CD4-positive, alpha-beta T cell (primary cell): ENCODE measurements around the gene NDUFB5. TPM values are rescaled to one million over a fixed set of nuclear protein-coding genes. Genes with fewer than 3 reads are reported as not detected.

Experiments
- ATAC-seq: fragments of 200-7000 bp; cut with Tn5 transposase; one replicate; pipeline ENCODE4 v1.10.0; 2022; ENCODE audit warnings: mild to moderate bottlenecking; ENCODE audit not compliant: poor library complexity
- CTCF ChIA-PET: fragments of 350-600 bp; sonication (Branson Sonifier 250); formaldehyde crosslinking; loops from one replicate; lab custom pipeline; 2021; ENCODE audit warnings: antibody characterized with exemption, inconsistent platforms; lab: Charles Lee
- POLR2A ChIA-PET: fragments of 350-600 bp; sonication (Branson Sonifier 250); formaldehyde crosslinking; loops from one replicate; lab custom pipeline; 2021; ENCODE audit warnings: antibody characterized with exemption, inconsistent platforms; lab: Charles Lee
- DNase-seq, 14 experiments: peaks; one replicate each; pipeline ENCODE4 v3.0.0-alpha.2; 2013 to 2020; ENCODE audit warnings: mixed read lengths in 2 of 14
- H3K27ac ChIP-seq, 2 donors: one replicate each; pipeline versions ENCODE4 v1.5.1 to v1.7.0; 2013; ENCODE audit warnings: low read length in 2 of 2, low read depth in 1 of 2, mild to moderate bottlenecking in 1 of 2
- H3K27me3 ChIP-seq, 2 experiments: 1 replicate in 1 of 2; 2 replicates in 1 of 2; pipeline versions ENCODE4 v1.6.1 to v1.7.0; 2013; ENCODE audit warnings: low read length in 2 of 2, control low read depth in 1 of 2, mild to moderate bottlenecking in 1 of 2, moderate library complexity in 1 of 2; ENCODE audit not compliant: insufficient read depth in 2 of 2, control insufficient read depth in 1 of 2
- H3K36me3 ChIP-seq: one replicate; pipeline ENCODE4 v1.6.1; 2013; ENCODE audit warnings: low read length, control low read depth; ENCODE audit not compliant: insufficient read depth
- H3K4me1 ChIP-seq: one replicate; pipeline ENCODE4 v1.6.1; 2013; ENCODE audit warnings: low read length, control low read depth; ENCODE audit not compliant: insufficient read depth
- H3K4me3 ChIP-seq: one replicate; pipeline ENCODE4 v1.5.1; 2013; ENCODE audit warnings: mild to moderate bottlenecking, low read length, moderate library complexity
- H3K9me3 ChIP-seq, 2 experiments: 1 replicate in 1 of 2; 2 replicates in 1 of 2; pipeline versions ENCODE4 v1.6.1 to v1.7.0; 2013; ENCODE audit warnings: low read length in 2 of 2, mild to moderate bottlenecking in 2 of 2, control low read depth in 1 of 2, moderate library complexity in 1 of 2; ENCODE audit not compliant: control insufficient read depth in 1 of 2, insufficient read depth in 1 of 2
- H3K27ac Mint-ChIP-seq: one replicate; pipeline ENCODE4 v1.8.0; 2020; ENCODE audit warnings: mixed read lengths
- H3K27me3 Mint-ChIP-seq: one replicate; pipeline ENCODE4 v1.8.0; 2021; ENCODE audit warnings: mixed read lengths
- H3K36me3 Mint-ChIP-seq: one replicate; pipeline ENCODE4 v1.8.0; 2021; ENCODE audit warnings: low read depth, mixed read lengths
- H3K4me1 Mint-ChIP-seq: one replicate; pipeline ENCODE4 v1.8.0; 2021; ENCODE audit warnings: low read depth, mixed read lengths
- H3K4me3 Mint-ChIP-seq: one replicate; pipeline ENCODE4 v1.8.0; 2020; ENCODE audit warnings: mild to moderate bottlenecking, mixed read lengths
- H3K9me3 Mint-ChIP-seq: one replicate; pipeline ENCODE4 v1.8.0; 2020; ENCODE audit warnings: mixed read lengths
- CTCF ChIP-seq: fragments of 200-600 bp; IDR thresholded peaks from one replicate; pipeline ENCODE4 v1.8.0; 2022; ENCODE audit warnings: antibody characterized with exemption, mild to moderate bottlenecking
- intact Hi-C, 2 experiments: fragments of 100-400 bp; cut with DNase I in 1 of 2; cut with micrococcal nuclease in 1 of 2; formaldehyde crosslinking; loops; one replicate each; pipeline versions ENCODE4 v1.15.1 to v1.9.0; 2023 to 2025; cut with DNase I, micrococcal nuclease
- polyA plus RNA-seq, 2 donors: library from polyadenylated mRNA; unstranded; fragments of 120-200 nt; gene quantifications; one replicate each; pipeline ENCODE4 v1.2.1, GENCODE V29; 2013
- total RNA-seq, 174 experiments: library from RNA in 2 of 174; stranded (reverse) in 2 of 174; gene quantifications; one replicate each; pipeline ENCODE4 v1.2.3 and lab custom pipeline; 2021 to 2026

NDUFB5 gene
- total RNA-seq (10 to 100 TPM; 20.3 to 24.2 TPM), total RNA-seq (lab: John Stamatoyannopoulos, UW) (7.5 to 38.6 (median 22.9) reads per million in 172 experiments)
- polyA plus RNA-seq (2013, experiment 1 of 2) = 69.9 TPM
- 66.6 TPM for polyA plus RNA-seq (2013, experiment 2 of 2)

- H3K36me3 ChIP-seq = peaks cover 19% of the 10 kb centered on the region
- POLR2A ChIA-PET = interaction anchor here (0.7 to 1.5 kb wide), 15 partner anchors 8 to 998 kb away, joined by 3 to 19 read pairs (median 4); partner anchors contain the start of genes ACTL6A, TTC14, USP13 and ZMAT3
- H3K27ac ChIP-seq = peak within 1 kb of the TSS; percentile 90 to 91
- peak; percentile 99 for ATAC-seq
- peaks cover 21% of the 10 kb centered on the region for H3K4me1 ChIP-seq
- Mint-ChIP-seq H3K27me3 (no peaks in the 10 kb centered on the region), H3K36me3 (peaks cover 51% of the 10 kb centered on the region), H3K4me3 (peak within 1 kb of the TSS; percentile 91), H3K9me3 (no peaks in the 10 kb centered on the region), H3K27ac (peak within 1 kb of the TSS; percentile 95), H3K4me1 (peaks cover 56% of the 10 kb centered on the region)
- no peak for TF ChIP-seq CTCF
- H3K27me3 ChIP-seq = no peaks in the 10 kb centered on the region
- intact Hi-C loops = loop anchor here (1.0 to 5.0 kb wide), 8 partner anchors 40 to 1008 kb away; partner anchors contain the start of genes ACTL6A (in 1 of the 2), MFN1 (in 1 of the 2), PIK3CA (in 1 of the 2) and USP13 (in 1 of the 2)
- CTCF ChIA-PET = interaction anchor here (0.6 to 1.4 kb wide), 3 partner anchors 27 to 45 kb away, joined by 3 to 5 read pairs (median 3); partner anchors contain the start of gene ACTL6A
- no peaks in the 10 kb centered on the region for H3K9me3 ChIP-seq
- peak within 1 kb of the TSS; percentile 80 for H3K4me3 ChIP-seq
- peak; percentile 84 to 98 (median 89) for DNase-seq
Observed at GRCh38 chr3:179604321-179605078, at the start of gene NDUFB5, which contains the start of gene MRPL47. NDUFB5 (plus strand) TSS chr3:179604794; CDS start chr3:179604816, 22 bp downstream. MRPL47 (minus strand) TSS chr3:179604638; CDS start chr3:179604624, 14 bp downstream.

GRCh38 chr3:179558742-179559364, 45.7 kb upstream of the NDUFB5 start:
- intact Hi-C loops = loop anchor here in 1 of 2 experiments (10.0 kb wide), 1 partner anchor 454 kb away; no protein-coding TSS in a partner anchor
- DNase-seq = peak in 13 of 14 experiments; percentile 6 to 66 (median 19)
- no peaks in the 10 kb centered on the region for H3K36me3 ChIP-seq
- no peaks in the 10 kb centered on the region for H3K27me3 ChIP-seq
- no peaks in the 10 kb centered on the region for H3K9me3 Mint-ChIP-seq
- H3K27ac Mint-ChIP-seq = no peak overlapping the region
- POLR2A ChIA-PET = interaction anchor here (0.6 kb wide), 1 partner anchor 107 kb away, joined by 4 read pairs; the partner anchor contains the start of gene GNB4
- H3K27ac ChIP-seq = no peak overlapping the region
- peak overlapping the region; percentile 39 for H3K4me3 Mint-ChIP-seq
- H3K9me3 ChIP-seq = no peaks in the 10 kb centered on the region
- no peak for ATAC-seq
- H3K4me3 ChIP-seq = no peak overlapping the region
- peaks cover 12% of the 10 kb centered on the region for H3K4me1 Mint-ChIP-seq
- H3K36me3 Mint-ChIP-seq = peaks cover 12% of the 10 kb centered on the region
- peaks cover 5% of the 10 kb centered on the region for H3K27me3 Mint-ChIP-seq
- H3K4me1 ChIP-seq = peaks cover 11% of the 10 kb centered on the region
- CTCF ChIA-PET = interaction anchor here (1.2 kb wide), 1 partner anchor 10 kb away, joined by 3 read pairs; no protein-coding TSS in a partner anchor
- TF ChIP-seq CTCF = peak; percentile 45

- Histone ChIP-seq H3K9me3 (no peaks in the 10 kb centered on the region), H3K4me1 (peaks cover 24% of the 10 kb centered on the region), H3K36me3 (no peaks in the 10 kb centered on the region), H3K4me3 (no peak overlapping the region), H3K27me3 (no peaks in the 10 kb centered on the region), H3K27ac (no peak overlapping the region)
- Mint-ChIP-seq H3K27me3 (peaks cover 5% of the 10 kb centered on the region), H3K4me3 (peak overlapping the region; percentile 55), H3K4me1 (peaks cover 26% of the 10 kb centered on the region), H3K36me3 (peaks cover 14% of the 10 kb centered on the region), H3K27ac (no peak overlapping the region), H3K9me3 (no peaks in the 10 kb centered on the region)
- ChIA-PET POLR2A (interaction anchor here (2.8 kb wide), 1 partner anchor 44 kb away, joined by 12 read pairs; the partner anchor contains the start of genes MRPL47 and NDUFB5), CTCF (interaction anchor here (0.6 to 1.4 kb wide), 2 partner anchors 10 to 546 kb away, joined by 3 read pairs; no protein-coding TSS in a partner anchor)
- intact Hi-C loops = loop anchor here (5.0 kb wide), 5 partner anchors 213 to 1042 kb away; partner anchors contain the start of genes ZNF639 (in 2 of the 2), MFN1 (in 1 of the 2), PIK3CA (in 1 of the 2) and TTC14 (in 1 of the 2)
- no peak for TF ChIP-seq CTCF
- no peak for DNase-seq
- ATAC-seq = no peak
Observed at GRCh38 chr3:179560791-179561190, 43.8 kb upstream of the NDUFB5 start.
